Limb (tissue), 2 donors: Measurements from ENCODE around the gene ARHGAP28.

Source experiments
- DNase-seq, 2 donors: peaks; one replicate each; pipeline ENCODE4 v3.0.0-alpha.2; 2016; ENCODE audit errors: extremely low spot score in 2 of 2

Gene ARHGAP28

GRCh38 chr18:6868033-6868432 lies 138.5 kb downstream of the ARHGAP28 start:
- DNase-seq, result no peak

GRCh38 chr18:6871566-6871965 lies 142.1 kb downstream of the ARHGAP28 start:
- no peak for DNase-seq

GRCh38 chr18:6873040-6873751 lies 143.7 kb downstream of the ARHGAP28 start:
- DNase-seq, result no peak

GRCh38 chr18:6874315-6874714 lies 144.8 kb downstream of the ARHGAP28 start:
- no peak for DNase-seq

GRCh38 chr18:6875749-6876148 lies 146.2 kb downstream of the ARHGAP28 start:
- DNase-seq, result no peak

GRCh38 chr18:6876641-6877041 lies 147.1 kb downstream of the ARHGAP28 start:
- peak in 1 of 2 donors; percentile 59 for DNase-seq

GRCh38 chr18:6877288-6877687 lies 147.8 kb downstream of the ARHGAP28 start:
- no peak for DNase-seq

- peak; percentile 61 to 81 for DNase-seq
These were observed 149.2 kb downstream of the ARHGAP28 start for GRCh38 chr18:6878556-6879297.

- DNase-seq, result no peak
These were observed 150.1 kb downstream of the ARHGAP28 start for GRCh38 chr18:6879508-6880195.

GRCh38 chr18:6881034-6881820 lies 151.7 kb downstream of the ARHGAP28 start:
- peak in 1 of 2 donors; percentile 82 for DNase-seq

- DNase-seq, result no peak
These were observed 152.9 kb downstream of the ARHGAP28 start for GRCh38 chr18:6882401-6882800.

- DNase-seq, result peak in 1 of 2 donors; percentile 43
These were observed 155.5 kb downstream of the ARHGAP28 start for GRCh38 chr18:6885006-6885481.

GRCh38 chr18:6885992-6886796 lies 156.7 kb downstream of the ARHGAP28 start:
- peak; percentile 75 to 92 for DNase-seq

GRCh38 chr18:6886797-6887330 lies 157.3 kb downstream of the ARHGAP28 start:
- DNase-seq, result no peak

GRCh38 chr18:6891788-6892187 lies 162.3 kb downstream of the ARHGAP28 start:
- no peak for DNase-seq

- no peak for DNase-seq
These were observed 171.9 kb downstream of the ARHGAP28 start for GRCh38 chr18:6901286-6901926.

- no peak for DNase-seq
These were observed 187.6 kb downstream of the ARHGAP28 start for GRCh38 chr18:6917072-6917471.

GRCh38 chr18:6920099-6920955 lies 190.8 kb downstream of the ARHGAP28 start:
- peak; percentile 63 to 80 for DNase-seq

- DNase-seq, result no peak
These were observed 192.1 kb downstream of the ARHGAP28 start for GRCh38 chr18:6921571-6921970.
